Esophagus squamous epithelium (tissue), 4 donors: ENCODE results near the gene TPSD1.

Source experiments
- CTCF ChIP-seq, 6 experiments: fragments of 450-650 bp in 4 of 6; fragments of 200-600 bp in 2 of 6; sonication (generic) in 2 of 6; IDR thresholded peaks; one replicate each; pipeline ENCODE4 v1.5.1; 2016 to 2019; ENCODE audit warnings: antibody characterized with exemption in 6 of 6, mild to moderate bottlenecking in 4 of 6, moderate library complexity in 4 of 6
- POLR2A ChIP-seq, 4 donors: fragments of 450-650 bp; IDR thresholded peaks; one replicate each; pipeline ENCODE4 v1.6.1; 2017; ENCODE audit warnings: antibody characterized with exemption in 4 of 4, mild to moderate bottlenecking in 4 of 4, moderate library complexity in 3 of 4

GRCh38 chr16:1289477-1289866 lies 33.6 kb downstream of the TPSD1 start:
- TF ChIP-seq CTCF (IDR thresholded peaks at IDR 0.05) (no peak), POLR2A (IDR thresholded peaks at IDR 0.05) (no peak)
